Activated CD8-positive, alpha-beta memory T cell treated with anti-CD3 and anti-CD28 coated beads, Interleukin-2, amount 50 U/mL, for 48 hours (primary cell): Measurements from ENCODE around the gene GHSR.

Experiments used
- DNase-seq: peaks from one replicate; pipeline ENCODE4 v3.0.0-alpha.2; 2020

Gene GHSR

DNA sequence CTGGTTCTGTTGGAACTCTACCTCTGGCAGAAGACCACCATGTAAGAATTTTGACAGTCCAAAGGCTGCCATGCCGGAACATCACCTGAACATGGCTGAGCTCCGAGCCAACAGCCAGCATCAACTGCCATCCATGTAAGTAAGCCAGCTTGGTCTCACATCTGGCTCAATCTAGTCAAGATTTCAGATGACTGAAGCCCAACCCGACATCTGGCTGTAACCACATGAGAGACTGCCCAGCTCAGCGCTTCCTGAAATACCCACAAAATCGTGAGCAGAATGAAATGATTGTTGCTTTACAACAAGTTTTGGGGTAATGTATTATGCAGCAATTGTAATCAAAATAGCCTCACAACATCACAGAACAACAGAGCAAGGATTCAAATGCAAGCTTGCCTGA is 32.9 kb downstream of the GHSR start:
- DNase-seq: no peak

GRCh38 chr3:172411478-172411947 is 36.7 kb downstream of the GHSR start:
- no peak for DNase-seq

GRCh38 chr3:172410702-172411477 is 37.4 kb downstream of the GHSR start:
- no peak for DNase-seq

DNA sequence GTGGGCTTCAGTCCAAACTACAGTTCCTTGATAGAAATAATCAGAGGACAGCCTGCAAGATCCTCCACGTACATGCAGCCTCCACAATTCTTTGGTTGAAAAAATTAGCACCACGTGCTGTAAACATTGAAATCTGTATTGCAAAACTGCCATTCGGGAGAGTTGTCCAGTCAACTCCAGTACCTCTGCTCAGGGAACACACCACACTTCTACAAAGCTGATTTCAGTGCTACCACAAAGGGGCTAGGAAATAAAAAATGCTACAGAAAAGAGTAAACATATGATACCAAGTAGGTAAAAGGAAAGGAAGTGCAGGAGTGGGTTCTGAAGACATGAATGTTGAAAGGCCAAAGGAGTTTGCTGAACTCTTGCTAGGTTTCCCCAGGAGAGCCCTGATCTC is 40.4 kb downstream of the GHSR start:
- no peak for DNase-seq

GRCh38 chr3:172405914-172406313 is 42.3 kb downstream of the GHSR start:
- DNase-seq: no peak

DNA sequence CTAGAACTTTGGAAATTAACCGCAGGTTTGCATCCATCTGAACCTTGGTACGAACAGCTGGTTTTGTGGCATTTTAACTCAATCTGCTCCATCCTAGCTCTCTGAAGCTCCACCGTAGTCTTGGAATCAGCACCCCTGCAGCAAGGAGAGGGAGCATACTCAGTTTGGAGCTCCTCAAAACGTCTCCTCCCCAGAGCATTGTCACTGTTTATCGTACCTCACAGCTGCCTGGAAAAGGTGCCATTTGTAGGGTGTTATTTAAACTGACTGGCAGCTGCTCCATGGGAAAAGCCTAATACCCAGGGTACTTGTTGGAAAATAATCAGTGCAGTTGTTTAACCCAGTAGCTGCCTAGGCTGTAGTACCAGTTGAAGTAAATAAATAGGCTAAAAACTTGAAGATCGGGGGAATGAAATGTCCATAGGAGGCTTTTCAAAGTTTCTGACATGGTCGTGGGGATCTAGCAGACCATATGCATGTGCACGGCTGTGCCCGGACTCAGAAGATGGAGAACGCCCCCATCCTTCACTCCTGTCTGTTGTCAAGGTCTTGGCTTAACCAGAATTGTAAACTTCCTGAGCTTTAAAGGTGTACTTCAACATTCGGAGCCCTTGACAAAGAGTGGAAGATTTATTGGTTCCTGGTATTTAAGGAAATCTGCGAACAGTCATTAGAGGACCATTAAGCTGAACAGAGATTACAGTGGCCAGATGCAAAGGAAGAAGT is 43.9 kb downstream of the GHSR start:
- DNase-seq: no peak

- DNase-seq: no peak
Measured at GRCh38 chr3:172402892-172403643, 45.2 kb downstream of the GHSR start.

GRCh38 chr3:172402090-172402489 is 46.2 kb downstream of the GHSR start:
- DNase-seq: no peak

- DNase-seq: no peak
Measured at GRCh38 chr3:172398484-172398883, 49.8 kb downstream of the GHSR start.

GRCh38 chr3:172397716-172398405 is 50.4 kb downstream of the GHSR start:
- DNase-seq: no peak

GRCh38 chr3:172396400-172396799 is 51.9 kb downstream of the GHSR start:
- DNase-seq: no peak

GRCh38 chr3:172394692-172395091 is 53.6 kb downstream of the GHSR start:
- no peak for DNase-seq
